ENCODE results near the gene DNAJC6.

DNAJC6 gene

DNA sequence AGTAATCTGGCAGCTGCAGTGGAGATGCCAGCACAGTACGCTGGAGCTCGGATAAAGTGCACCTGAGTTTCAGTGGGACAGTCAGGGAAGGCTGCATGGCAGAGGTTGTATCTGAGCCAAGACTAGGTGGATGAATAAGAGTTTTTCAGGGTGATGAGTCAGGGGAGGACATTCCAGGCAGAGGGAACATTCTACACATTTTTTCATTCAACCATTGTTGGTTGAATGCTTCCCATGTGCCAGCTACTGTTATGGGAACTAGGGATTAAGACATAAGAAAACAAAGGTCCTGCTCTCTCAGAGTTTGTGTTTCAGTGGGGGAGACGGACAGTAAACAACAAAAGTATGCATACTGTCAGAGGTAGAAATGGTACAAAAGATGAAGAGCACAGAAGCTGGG lies 116.4 kb downstream of the DNAJC6 start:
- no peak for FAIRE-seq
- TF ChIP-seq, protein P1, sequence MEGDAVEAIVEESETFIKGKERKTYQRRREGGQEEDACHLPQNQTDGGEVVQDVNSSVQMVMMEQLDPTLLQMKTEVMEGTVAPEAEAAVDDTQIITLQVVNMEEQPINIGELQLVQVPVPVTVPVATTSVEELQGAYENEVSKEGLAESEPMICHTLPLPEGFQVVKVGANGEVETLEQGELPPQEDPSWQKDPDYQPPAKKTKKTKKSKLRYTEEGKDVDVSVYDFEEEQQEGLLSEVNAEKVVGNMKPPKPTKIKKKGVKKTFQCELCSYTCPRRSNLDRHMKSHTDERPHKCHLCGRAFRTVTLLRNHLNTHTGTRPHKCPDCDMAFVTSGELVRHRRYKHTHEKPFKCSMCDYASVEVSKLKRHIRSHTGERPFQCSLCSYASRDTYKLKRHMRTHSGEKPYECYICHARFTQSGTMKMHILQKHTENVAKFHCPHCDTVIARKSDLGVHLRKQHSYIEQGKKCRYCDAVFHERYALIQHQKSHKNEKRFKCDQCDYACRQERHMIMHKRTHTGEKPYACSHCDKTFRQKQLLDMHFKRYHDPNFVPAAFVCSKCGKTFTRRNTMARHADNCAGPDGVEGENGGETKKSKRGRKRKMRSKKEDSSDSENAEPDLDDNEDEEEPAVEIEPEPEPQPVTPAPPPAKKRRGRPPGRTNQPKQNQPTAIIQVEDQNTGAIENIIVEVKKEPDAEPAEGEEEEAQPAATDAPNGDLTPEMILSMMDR (IDR thresholded peaks at IDR 0.05; ENCODE audit: insufficient read depth, missing control alignments), result no peak
- no peak for DNase-seq (ENCODE audit: insufficient read length, low spot score)

DNA sequence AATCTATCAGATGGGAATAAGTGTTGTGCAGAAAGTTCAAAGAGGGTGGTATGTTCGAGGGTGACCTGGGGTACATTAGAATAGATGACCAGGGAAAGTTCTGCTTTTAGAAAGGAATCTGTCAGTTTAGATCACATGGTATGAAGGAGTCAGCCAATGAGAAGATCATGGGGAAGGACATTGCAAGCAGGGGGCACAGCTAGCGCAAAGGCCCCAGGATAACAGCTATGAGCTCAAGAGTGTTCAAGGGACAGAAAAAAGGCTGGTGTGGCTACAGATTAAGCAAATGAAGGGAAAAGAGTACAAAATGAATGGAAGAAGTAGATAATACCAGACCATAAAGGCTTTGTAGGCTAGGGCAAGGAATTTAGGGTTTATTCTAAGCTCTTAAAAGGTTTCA lies 119.7 kb downstream of the DNAJC6 start:
- DNase-seq (ENCODE audit: insufficient read length, low spot score) (no peak), FAIRE-seq (no peak)
- TF ChIP-seq, protein P1 (IDR thresholded peaks at IDR 0.05; ENCODE audit: insufficient read depth, missing control alignments), result no peak

DNA sequence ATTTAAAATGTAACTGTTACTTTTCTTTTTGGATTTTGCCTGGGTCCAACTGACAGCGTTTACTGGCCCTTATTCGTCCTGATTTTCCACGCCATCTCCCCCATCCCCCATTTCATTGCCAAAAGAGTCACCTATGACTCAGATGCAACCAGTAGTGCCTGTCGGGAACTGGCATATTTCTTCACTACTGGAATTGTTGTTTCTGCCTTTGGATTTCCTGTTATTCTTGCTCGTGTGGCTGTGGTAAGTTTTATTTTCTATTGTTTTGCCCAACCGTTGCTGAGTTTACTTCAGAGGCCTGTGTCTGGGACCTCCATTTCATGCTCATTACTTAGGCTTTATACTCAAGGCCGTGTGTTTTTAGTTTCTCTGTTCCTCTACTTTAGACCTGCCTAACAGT lies 120.5 kb downstream of the DNAJC6 start:
- DNase-seq (ENCODE audit: insufficient read length, low spot score) (no peak), FAIRE-seq (no peak)
- TF ChIP-seq, protein P1 (IDR thresholded peaks at IDR 0.05; ENCODE audit: insufficient read depth, missing control alignments), result no peak

DNA sequence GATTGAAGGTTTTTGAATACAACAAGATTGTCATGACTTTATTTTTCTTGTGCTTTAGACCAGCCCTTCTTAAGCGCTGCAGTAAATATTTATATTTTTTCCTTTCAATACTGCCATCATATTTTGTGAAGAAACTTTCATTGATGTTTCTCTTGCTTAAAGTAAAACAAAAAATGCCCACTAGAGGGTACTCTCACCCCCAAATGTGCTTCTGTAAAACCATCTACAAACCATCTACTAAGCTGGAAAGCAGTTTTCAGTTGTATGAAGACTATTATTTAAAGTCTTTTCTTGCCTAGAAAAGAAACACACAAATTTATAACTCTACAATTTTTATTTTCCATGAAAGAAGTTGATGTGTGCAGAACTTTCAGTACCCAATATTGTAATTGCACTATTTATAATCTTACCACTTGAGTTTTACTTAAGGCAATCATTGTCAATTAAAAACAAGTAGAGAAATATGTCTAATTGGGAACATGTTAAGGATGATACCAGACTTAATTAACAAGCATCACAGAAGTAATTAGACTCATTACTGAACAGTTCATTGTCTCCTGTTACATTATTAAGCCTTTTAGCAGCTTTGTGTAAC lies 121.9 kb downstream of the DNAJC6 start:
- FAIRE-seq, result peak; percentile 16
- DNase-seq (ENCODE audit: insufficient read length, low spot score), result no peak
- TF ChIP-seq, protein P1 (IDR thresholded peaks at IDR 0.05; ENCODE audit: insufficient read depth, missing control alignments), result peak; percentile 60

DNA sequence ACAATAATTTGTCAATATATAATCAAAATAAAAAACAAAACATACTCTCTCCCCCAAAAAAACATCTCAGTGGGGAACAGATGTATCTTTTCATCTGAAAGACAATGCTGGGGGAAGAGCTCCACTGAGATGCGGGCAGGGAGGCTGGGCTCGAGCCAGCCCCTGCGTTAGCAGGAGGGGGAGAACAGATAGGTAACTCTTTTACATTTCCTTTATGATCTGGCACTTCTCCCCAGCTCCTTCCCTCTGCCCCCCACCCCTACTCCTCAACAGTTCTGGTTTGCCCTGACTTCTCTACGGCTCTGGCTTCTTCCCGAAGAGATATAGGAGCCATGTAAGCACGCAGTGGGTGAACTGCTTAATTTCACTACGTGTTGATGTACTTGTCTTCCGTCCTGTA lies 123.6 kb downstream of the DNAJC6 start:
- FAIRE-seq, result no peak
- TF ChIP-seq, protein P1 (IDR thresholded peaks at IDR 0.05; ENCODE audit: insufficient read depth, missing control alignments), result no peak
- DNase-seq (ENCODE audit: insufficient read length, low spot score), result no peak

DNA sequence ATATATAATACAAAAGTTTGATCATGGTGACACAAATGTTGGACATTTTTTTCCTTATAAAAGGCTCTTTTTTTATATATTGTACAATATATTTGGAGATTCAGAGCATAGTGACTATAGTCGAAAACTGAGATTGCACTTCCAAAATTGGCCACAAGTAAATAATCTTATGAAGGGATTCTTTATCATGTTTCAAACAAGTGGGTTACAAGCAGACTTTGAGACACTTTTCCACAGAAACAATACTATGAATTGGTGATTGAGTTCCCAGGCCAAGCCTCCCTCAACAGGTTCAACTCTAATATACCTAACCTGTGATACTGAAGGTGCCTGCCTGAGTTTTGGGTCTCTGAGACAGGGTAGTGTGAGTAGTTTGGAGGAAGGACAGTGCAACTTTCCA lies 124.9 kb downstream of the DNAJC6 start:
- TF ChIP-seq, protein P1 (IDR thresholded peaks at IDR 0.05; ENCODE audit: insufficient read depth, missing control alignments), result no peak
- DNase-seq (ENCODE audit: insufficient read length, low spot score), result no peak
- no peak for FAIRE-seq

DNA sequence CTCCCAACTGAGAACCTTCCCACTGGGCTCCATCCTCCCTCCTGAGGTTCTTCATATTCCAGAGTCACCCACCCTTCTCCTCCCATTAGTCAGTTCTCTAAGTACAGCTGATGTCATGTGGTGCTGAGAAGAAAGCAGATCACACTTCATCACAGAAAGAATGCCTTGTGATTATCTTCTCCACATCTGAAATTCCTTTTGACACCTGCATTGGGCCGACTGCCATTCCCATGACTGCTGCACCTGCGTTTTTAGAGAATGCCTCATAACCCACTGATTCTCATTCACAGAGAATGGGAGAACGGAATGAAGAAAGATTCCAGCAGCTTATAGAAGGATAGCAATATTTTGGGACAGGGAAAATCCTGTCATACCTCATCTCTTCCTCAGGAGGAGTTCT lies 125.4 kb downstream of the DNAJC6 start:
- FAIRE-seq (no peak), DNase-seq (ENCODE audit: insufficient read length, low spot score) (no peak)
- TF ChIP-seq, protein P1 (IDR thresholded peaks at IDR 0.05; ENCODE audit: insufficient read depth, missing control alignments), result no peak
